HG03575 (cell line): ENCODE measurements around the gene NEUROD1.

Source experiments
- ATAC-seq: cut with Tn5 transposase; IDR thresholded peaks from one replicate; pipeline ENCODE4 v1.9.1; 2021; ENCODE audit not compliant: unreplicated experiment, insufficient number of reproducible peaks, low FRiP score; ENCODE audit errors: extremely low read depth

Gene NEUROD1

DNA sequence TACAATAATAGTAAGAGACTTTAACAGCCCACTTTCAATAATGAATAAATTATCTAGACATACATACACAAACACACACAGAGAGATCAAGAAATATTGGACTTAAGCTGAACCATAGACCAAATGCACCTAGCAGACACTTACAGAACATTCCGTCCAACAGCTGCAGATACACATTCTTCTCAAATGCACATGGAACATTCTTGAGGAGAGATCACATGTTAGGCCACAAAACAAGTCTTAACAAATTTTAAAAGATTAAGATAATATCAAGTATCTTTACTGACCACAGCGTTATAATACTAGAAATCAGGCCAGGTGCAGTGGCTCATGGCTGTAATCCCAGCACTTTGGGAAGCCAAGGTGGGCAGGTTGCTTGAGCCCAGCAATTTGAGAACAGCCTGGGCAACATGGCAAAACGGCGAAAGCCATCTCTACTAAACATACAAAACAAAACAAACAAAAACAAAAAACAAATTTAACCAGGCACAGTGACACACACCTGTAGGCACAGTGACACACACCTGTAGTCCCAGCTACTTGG lies 30.8 kb downstream of the NEUROD1 start:
- ATAC-seq: no peak

DNA sequence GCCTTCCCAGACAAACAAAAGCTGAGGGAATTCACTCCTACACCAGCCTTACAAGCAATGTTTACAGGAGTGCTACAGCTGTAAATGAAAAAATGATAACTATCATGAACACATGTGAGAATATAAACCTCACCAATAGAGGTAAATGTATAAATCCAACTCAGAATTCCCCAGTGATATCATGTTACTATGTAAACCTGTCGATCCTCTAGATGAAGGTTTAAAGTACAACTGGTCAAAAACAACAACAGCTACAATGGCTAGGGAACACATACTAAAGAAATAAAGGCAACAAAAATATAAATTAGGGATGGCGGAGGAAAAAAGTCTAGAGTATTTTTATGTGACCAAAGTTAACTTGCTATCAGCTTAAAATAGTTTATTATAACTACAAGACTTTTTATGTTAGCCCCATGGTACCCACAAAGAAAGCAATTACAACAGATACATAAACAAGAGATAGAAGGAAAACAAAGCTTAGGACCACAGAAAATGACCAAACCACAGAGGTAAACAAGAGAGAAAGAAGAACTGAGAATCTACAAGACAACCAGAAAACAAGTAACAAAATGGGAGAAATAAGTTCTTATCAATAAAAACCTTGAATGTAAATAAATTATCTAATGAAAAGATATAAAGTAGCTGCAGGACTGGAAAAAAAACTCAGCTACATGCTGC lies 31.7 kb downstream of the NEUROD1 start:
- no peak for ATAC-seq

- ATAC-seq: no peak
These were observed 33.8 kb downstream of the NEUROD1 start for GRCh38 chr2:181646415-181646987.

GRCh38 chr2:181643151-181643550 lies 37.2 kb downstream of the NEUROD1 start:
- ATAC-seq: no peak

DNA sequence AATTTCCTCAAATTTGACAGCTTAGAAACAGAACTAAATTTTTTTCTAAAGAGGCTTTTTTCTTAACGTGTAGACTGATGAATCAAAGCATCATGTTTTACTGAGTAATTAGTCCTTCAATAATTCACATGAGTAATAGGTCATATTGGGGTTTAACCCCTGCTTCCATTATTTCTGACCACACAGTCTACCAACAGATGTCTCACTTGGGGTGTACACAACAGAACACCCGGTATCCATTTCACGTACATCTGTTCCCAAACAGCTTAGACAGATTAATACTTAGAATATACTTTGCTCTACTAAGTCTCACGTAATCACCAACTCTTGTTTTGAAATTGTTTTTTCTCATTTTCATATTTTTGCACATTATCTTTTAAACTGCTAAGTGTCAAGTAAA lies 38.2 kb downstream of the NEUROD1 start:
- no peak for ATAC-seq

GRCh38 chr2:181639686-181640085 lies 40.6 kb downstream of the NEUROD1 start:
- no peak for ATAC-seq

DNA sequence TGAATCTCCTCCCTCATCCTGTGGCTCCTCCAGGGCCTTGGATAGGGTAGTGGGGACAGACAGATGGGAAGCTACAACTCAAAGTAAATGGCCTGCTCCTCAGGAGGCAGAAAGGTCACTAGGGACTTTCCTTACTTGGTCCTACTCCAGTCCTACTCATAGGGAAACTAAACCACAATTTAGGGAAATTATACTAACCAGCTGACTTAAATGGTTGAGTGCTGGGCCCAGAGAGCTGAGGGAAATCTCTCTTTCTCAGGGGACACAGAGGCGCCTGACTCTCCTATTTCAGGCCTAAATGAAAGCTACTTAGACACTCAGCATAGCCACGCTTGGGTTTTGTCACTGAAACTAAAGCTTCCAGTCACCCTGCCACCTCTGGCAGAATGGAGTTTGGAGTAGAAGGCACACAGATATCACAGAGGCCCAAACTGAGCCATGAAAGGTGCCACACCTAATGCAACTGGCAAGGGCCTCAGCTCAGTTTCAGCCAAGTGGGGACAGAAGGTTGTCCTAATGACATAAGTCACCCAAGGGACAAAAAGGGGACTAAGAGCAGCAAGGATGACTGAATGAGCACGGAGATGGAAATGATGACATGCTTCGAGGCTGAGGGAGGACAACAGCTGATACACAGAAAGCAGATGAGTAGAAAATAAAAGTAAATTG lies 47.5 kb downstream of the NEUROD1 start:
- no peak for ATAC-seq

GRCh38 chr2:181628590-181629585 lies 51.4 kb downstream of the NEUROD1 start:
- no peak for ATAC-seq

GRCh38 chr2:181627545-181627944 lies 52.8 kb downstream of the NEUROD1 start:
- ATAC-seq: no peak

GRCh38 chr2:181626671-181627070 lies 53.6 kb downstream of the NEUROD1 start:
- no peak for ATAC-seq
